ENCODE results near the gene TNNI2.

TNNI2 gene

GRCh38 chr11:1863352-1864216 is 24.8 kb downstream of the TNNI2 start:
- H3K4me3 ChIP-seq (ENCODE audit: low read length): no peak overlapping the region
- H3K36me3 ChIP-seq (ENCODE audit: control insufficient read depth, insufficient read depth, low read length): no peaks in the 10 kb centered on the region
- H3K9me3 ChIP-seq (ENCODE audit: control insufficient read depth, low read length): no peaks in the 10 kb centered on the region
- peak overlapping the region; percentile 37 for H3K9ac ChIP-seq (ENCODE audit: low read length)
- peaks cover 14% of the 10 kb centered on the region for H3K4me1 ChIP-seq (ENCODE audit: control insufficient read depth, insufficient read depth, low read length)
- no peaks in the 10 kb centered on the region for H3K27me3 ChIP-seq (ENCODE audit: control insufficient read depth, insufficient read depth, low read length)

- no peaks in the 10 kb centered on the region for H3K36me3 ChIP-seq (ENCODE audit: control insufficient read depth, insufficient read depth, low read length)
- no peak overlapping the region for H3K4me3 ChIP-seq (ENCODE audit: low read length)
- H3K9ac ChIP-seq (ENCODE audit: low read length): peak overlapping the region; percentile 37
- no peaks in the 10 kb centered on the region for H3K9me3 ChIP-seq (ENCODE audit: control insufficient read depth, low read length)
- no peaks in the 10 kb centered on the region for H3K27me3 ChIP-seq (ENCODE audit: control insufficient read depth, insufficient read depth, low read length)
- H3K4me1 ChIP-seq (ENCODE audit: control insufficient read depth, insufficient read depth, low read length): peaks cover 14% of the 10 kb centered on the region
Observed at GRCh38 chr11:1864231-1864630, 25.4 kb downstream of the TNNI2 start.

DNA sequence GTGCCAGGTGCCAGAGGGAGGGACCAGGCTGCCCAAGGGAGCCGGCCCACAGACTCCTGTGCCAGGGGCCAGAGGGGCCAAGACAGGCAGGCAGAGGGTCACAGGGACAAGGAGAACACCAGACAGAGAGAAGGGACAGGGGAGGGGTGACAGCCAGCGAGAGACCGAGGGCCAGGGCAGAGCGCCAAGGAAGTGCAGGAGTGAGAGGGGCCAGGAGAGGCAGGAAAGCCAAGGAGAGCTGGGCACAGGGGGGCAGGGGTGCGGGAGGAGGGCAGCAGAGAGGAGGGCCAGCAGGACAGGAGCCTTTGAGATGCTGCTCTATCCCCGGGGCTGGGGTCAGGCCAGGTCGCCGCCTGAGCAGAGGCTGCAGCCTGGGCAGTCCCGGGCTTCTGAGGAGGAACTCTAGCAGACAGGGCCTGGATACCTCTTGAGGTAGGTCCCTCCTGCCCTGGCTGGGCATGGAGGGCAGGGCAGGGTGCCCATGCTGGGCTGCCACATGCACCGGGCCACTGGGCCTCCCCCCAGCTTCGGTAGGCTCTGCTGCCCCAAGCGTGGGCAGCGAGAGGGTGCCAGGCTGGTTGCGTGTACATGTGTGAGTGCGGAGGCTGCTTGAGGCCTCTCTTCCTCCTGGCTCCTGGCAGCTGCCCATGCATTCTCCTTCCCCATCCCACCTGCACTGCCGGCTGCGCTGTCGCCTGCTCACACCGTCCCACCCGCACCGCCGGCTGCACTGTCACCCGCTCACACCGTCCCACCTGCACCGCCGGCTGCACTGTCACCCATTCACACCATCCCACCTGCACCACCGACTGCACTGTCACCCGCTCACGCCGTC is 26.3 kb downstream of the TNNI2 start:
- Histone ChIP-seq H3K9me3 (ENCODE audit: control insufficient read depth, low read length) (no peaks in the 10 kb centered on the region), H3K4me1 (ENCODE audit: control insufficient read depth, insufficient read depth, low read length) (peaks cover 14% of the 10 kb centered on the region), H3K4me3 (ENCODE audit: low read length) (no peak overlapping the region), H3K27me3 (ENCODE audit: control insufficient read depth, insufficient read depth, low read length) (peaks cover 4% of the 10 kb centered on the region), H3K9ac (ENCODE audit: low read length) (peak overlapping the region; percentile 47), H3K36me3 (ENCODE audit: control insufficient read depth, insufficient read depth, low read length) (no peaks in the 10 kb centered on the region)

GRCh38 chr11:1866226-1866625 is 27.4 kb downstream of the TNNI2 start:
- no peaks in the 10 kb centered on the region for H3K36me3 ChIP-seq (ENCODE audit: control insufficient read depth, insufficient read depth, low read length)
- peaks cover 14% of the 10 kb centered on the region for H3K4me1 ChIP-seq (ENCODE audit: control insufficient read depth, insufficient read depth, low read length)
- no peak overlapping the region for H3K4me3 ChIP-seq (ENCODE audit: low read length)
- no peak overlapping the region for H3K9ac ChIP-seq (ENCODE audit: low read length)
- H3K9me3 ChIP-seq (ENCODE audit: control insufficient read depth, low read length): no peaks in the 10 kb centered on the region
- peaks cover 13% of the 10 kb centered on the region for H3K27me3 ChIP-seq (ENCODE audit: control insufficient read depth, insufficient read depth, low read length)

DNA sequence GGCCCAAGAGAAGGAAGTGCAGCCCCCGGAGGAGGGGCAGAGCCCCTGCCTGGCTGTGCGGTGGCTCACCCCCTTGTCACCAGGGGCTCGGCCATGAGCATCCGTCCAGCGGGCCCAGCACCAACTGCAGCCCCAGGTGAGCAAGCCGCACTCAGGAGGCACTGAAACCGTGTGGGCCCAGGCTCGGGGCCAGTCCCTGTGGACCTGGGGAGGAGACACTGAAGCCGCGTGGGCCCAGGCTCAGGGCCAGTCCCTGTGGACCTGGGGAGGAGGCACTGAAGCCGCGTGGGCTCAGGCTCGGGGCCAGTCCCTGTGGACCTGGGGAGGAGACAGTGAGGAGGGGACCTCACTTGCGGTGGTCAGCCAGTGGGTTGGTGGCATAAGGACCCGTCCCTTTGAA is 28.0 kb downstream of the TNNI2 start:
- no peaks in the 10 kb centered on the region for H3K36me3 ChIP-seq (ENCODE audit: control insufficient read depth, insufficient read depth, low read length)
- peaks cover 13% of the 10 kb centered on the region for H3K27me3 ChIP-seq (ENCODE audit: control insufficient read depth, insufficient read depth, low read length)
- no peak overlapping the region for H3K9ac ChIP-seq (ENCODE audit: low read length)
- H3K4me3 ChIP-seq (ENCODE audit: low read length): no peak overlapping the region
- no peaks in the 10 kb centered on the region for H3K9me3 ChIP-seq (ENCODE audit: control insufficient read depth, low read length)
- peaks cover 14% of the 10 kb centered on the region for H3K4me1 ChIP-seq (ENCODE audit: control insufficient read depth, insufficient read depth, low read length)

- Histone ChIP-seq H3K9me3 (ENCODE audit: control insufficient read depth, low read length) (no peaks in the 10 kb centered on the region), H3K27me3 (ENCODE audit: control insufficient read depth, insufficient read depth, low read length) (peaks cover 13% of the 10 kb centered on the region), H3K9ac (ENCODE audit: low read length) (no peak overlapping the region), H3K4me1 (ENCODE audit: control insufficient read depth, insufficient read depth, low read length) (peaks cover 14% of the 10 kb centered on the region), H3K4me3 (ENCODE audit: low read length) (no peak overlapping the region), H3K36me3 (ENCODE audit: control insufficient read depth, insufficient read depth, low read length) (no peaks in the 10 kb centered on the region)
Observed at GRCh38 chr11:1867381-1867780, 28.6 kb downstream of the TNNI2 start.

- Histone ChIP-seq H3K36me3 (ENCODE audit: control insufficient read depth, insufficient read depth, low read length) (no peaks in the 10 kb centered on the region), H3K9ac (ENCODE audit: low read length) (peak overlapping the region; percentile 28), H3K4me3 (ENCODE audit: low read length) (no peak overlapping the region), H3K27me3 (ENCODE audit: control insufficient read depth, insufficient read depth, low read length) (peaks cover 13% of the 10 kb centered on the region), H3K9me3 (ENCODE audit: control insufficient read depth, low read length) (no peaks in the 10 kb centered on the region), H3K4me1 (ENCODE audit: control insufficient read depth, insufficient read depth, low read length) (peaks cover 10% of the 10 kb centered on the region)
Observed at GRCh38 chr11:1868056-1868635, 29.4 kb downstream of the TNNI2 start.

- Histone ChIP-seq H3K4me3 (ENCODE audit: low read length) (no peak overlapping the region), H3K9me3 (ENCODE audit: control insufficient read depth, low read length) (no peaks in the 10 kb centered on the region), H3K4me1 (ENCODE audit: control insufficient read depth, insufficient read depth, low read length) (peaks cover 4% of the 10 kb centered on the region), H3K9ac (ENCODE audit: low read length) (peak overlapping the region; percentile 28), H3K27me3 (ENCODE audit: control insufficient read depth, insufficient read depth, low read length) (peaks cover 13% of the 10 kb centered on the region), H3K36me3 (ENCODE audit: control insufficient read depth, insufficient read depth, low read length) (no peaks in the 10 kb centered on the region)
Observed at GRCh38 chr11:1868636-1869291, 30.0 kb downstream of the TNNI2 start.

- Histone ChIP-seq H3K9ac (ENCODE audit: low read length) (peak overlapping the region; percentile 25), H3K4me3 (ENCODE audit: low read length) (no peak overlapping the region), H3K27me3 (ENCODE audit: control insufficient read depth, insufficient read depth, low read length) (peaks cover 13% of the 10 kb centered on the region), H3K36me3 (ENCODE audit: control insufficient read depth, insufficient read depth, low read length) (no peaks in the 10 kb centered on the region), H3K4me1 (ENCODE audit: control insufficient read depth, insufficient read depth, low read length) (no peaks in the 10 kb centered on the region), H3K9me3 (ENCODE audit: control insufficient read depth, low read length) (no peaks in the 10 kb centered on the region)
Observed at GRCh38 chr11:1869427-1870325, 30.9 kb downstream of the TNNI2 start.

- no peak overlapping the region for H3K4me3 ChIP-seq (ENCODE audit: low read length)
- H3K27me3 ChIP-seq (ENCODE audit: control insufficient read depth, insufficient read depth, low read length): peaks cover 13% of the 10 kb centered on the region
- peak overlapping the region; percentile 25 for H3K9ac ChIP-seq (ENCODE audit: low read length)
- no peaks in the 10 kb centered on the region for H3K9me3 ChIP-seq (ENCODE audit: control insufficient read depth, low read length)
- H3K36me3 ChIP-seq (ENCODE audit: control insufficient read depth, insufficient read depth, low read length): no peaks in the 10 kb centered on the region
- no peaks in the 10 kb centered on the region for H3K4me1 ChIP-seq (ENCODE audit: control insufficient read depth, insufficient read depth, low read length)
Observed at GRCh38 chr11:1870326-1870696, 31.5 kb downstream of the TNNI2 start.
